GM12874 (cell line): Measurements from ENCODE around the gene PITPNM2.

Experiments used
- TF ChIP-seq, protein P1 (sequence below): IDR thresholded peaks from 2 replicates; pipeline ENCODE4 v1.5.1; 2011; ENCODE audit warnings: low read depth, mild to moderate bottlenecking, control low read depth, low read length, moderate library complexity; ENCODE audit not compliant: insufficient read depth

PITPNM2 gene

GRCh38 chr12:123164710-123165261, 13.9 kb upstream of the PITPNM2 start:
- TF ChIP-seq, protein P1, sequence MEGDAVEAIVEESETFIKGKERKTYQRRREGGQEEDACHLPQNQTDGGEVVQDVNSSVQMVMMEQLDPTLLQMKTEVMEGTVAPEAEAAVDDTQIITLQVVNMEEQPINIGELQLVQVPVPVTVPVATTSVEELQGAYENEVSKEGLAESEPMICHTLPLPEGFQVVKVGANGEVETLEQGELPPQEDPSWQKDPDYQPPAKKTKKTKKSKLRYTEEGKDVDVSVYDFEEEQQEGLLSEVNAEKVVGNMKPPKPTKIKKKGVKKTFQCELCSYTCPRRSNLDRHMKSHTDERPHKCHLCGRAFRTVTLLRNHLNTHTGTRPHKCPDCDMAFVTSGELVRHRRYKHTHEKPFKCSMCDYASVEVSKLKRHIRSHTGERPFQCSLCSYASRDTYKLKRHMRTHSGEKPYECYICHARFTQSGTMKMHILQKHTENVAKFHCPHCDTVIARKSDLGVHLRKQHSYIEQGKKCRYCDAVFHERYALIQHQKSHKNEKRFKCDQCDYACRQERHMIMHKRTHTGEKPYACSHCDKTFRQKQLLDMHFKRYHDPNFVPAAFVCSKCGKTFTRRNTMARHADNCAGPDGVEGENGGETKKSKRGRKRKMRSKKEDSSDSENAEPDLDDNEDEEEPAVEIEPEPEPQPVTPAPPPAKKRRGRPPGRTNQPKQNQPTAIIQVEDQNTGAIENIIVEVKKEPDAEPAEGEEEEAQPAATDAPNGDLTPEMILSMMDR: no peak

- TF ChIP-seq, protein P1: no peak
Observed at GRCh38 chr12:123164222-123164621, 13.3 kb upstream of the PITPNM2 start.

- TF ChIP-seq, protein P1: no peak
Observed at GRCh38 chr12:123163227-123163626, 12.3 kb upstream of the PITPNM2 start.

- TF ChIP-seq, protein P1: no peak
Observed at GRCh38 chr12:123160801-123161487, 10.1 kb upstream of the PITPNM2 start.

DNA sequence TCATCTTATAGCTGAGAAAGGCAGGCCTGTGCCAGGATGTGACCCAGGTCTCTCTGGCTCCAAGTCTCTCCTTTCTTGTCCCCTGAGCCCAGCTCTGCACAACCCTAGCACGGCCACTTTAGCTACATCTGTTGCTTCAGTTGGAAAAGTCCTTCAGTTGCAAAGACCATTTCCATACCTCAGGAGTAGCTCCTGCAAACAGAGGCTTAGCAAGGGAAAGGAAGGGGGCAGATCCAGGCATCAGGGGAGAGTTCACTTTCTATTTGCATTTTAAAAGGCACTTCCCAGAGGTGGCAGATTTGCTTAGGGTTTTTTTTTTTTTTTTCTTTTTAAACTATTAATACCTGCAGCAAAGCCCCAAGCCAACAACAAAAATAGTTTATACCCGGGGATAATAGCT, 3.0 kb upstream of the PITPNM2 start:
- TF ChIP-seq, protein P1: no peak

DNA sequence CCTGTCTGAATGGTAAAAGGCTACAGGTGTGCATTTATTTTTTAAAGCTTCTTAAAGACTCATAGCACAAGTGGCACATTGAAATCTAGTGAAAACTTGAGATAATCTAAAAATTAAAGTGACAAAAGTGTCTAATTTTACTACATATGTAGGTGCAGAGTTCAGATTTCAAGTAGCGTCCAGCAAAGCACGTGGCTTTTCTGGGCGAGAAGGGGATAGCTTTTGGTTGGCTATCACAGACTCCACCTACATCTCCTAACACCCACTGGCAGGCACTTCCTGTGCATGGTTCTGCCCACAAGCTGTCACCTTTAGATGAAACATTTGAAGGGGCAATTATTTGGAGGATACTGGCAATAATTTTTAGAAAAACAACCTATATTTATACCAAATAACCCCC, 1.9 kb upstream of the PITPNM2 start:
- TF ChIP-seq, protein P1: no peak

DNA sequence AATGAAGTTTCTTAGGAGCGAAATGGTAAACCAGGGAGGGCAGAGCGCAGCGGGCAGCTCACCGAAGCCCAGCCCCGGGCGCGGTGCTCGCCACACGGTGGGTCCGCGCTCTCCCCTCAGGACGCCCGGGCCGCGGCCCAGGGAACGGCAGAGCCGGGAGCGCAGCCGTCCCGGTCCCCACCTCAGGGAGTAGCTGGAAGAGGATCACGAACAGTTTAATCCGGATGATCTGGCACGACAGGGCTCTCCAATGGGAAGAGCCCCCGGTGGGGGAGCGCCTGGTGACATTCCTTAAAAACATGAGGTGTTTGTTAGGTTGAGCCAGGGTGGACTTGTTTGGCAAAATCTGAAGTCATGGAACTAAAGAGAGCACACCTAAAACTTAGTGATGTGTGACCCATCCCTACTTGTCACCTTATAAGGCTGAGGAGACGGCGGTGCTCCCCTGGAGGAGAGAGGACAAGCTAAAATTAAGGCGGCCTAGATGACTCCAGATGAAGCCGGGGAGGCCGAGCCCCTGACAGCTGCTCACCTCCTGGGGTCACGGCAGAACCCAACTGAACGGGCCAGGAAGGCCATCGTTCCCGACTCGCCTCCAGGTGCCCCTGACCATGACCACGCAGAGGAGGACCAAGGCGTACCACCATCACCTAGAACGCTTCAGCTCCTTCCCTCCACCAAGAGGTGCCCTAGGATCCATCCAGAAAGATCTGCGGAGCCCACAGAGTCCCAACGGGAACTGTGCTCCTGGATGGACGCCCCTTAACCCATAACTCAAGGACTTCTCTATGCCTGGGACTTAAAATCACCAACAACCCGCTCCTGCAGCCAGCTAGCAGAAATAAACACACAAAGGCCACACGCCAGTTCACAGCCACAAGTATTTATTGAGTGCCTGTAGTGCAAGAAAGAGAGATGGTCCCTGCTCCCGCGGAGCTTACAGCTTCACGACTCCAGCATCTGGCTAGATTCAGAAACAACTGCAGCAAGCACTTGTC, 866 bp upstream of the PITPNM2 start:
- TF ChIP-seq, protein P1: no peak
